Pulmonary artery endothelial cell (primary cell): Measurements from ENCODE around the gene PDLIM5. TPM values are rescaled to one million over a fixed set of nuclear protein-coding genes. Genes with fewer than 3 reads are reported as not detected.

Experiments
- DNase-seq: peaks from one replicate; pipeline ENCODE4 v3.0.0-alpha.2; 2011; ENCODE audit warnings: low read depth, low spot score
- total RNA-seq: library from RNA; depleted of rRNA; stranded (reverse); fragments of >200 nt; gene quantifications from 2 replicates; pipeline ENCODE4 v1.2.3, GENCODE V29; 2014

The PDLIM5 gene
- total RNA-seq, 1 donor from 2014 or later = 175 TPM

GRCh38 chr4:94428884-94429283 lies 22.9 kb upstream of the PDLIM5 start:
- DNase-seq = no peak

DNA sequence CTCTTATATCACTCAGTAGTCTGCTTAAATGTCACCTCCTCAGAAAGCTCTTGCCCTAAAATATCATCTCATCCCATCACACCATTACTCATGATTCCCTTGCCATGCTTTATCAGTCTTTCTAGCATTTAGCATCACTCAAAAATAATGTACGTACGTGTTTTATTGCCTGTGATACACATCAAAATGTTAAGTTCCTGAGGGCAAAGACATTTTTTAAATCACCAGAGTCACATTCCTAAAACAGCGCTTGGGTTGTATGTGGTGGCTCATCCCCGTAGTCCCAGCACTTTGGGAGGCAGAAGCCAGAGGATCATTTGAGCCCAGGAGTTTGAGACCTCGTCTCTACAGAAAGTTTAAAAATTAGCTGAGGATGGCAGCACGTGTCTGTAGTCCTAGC lies 21.3 kb upstream of the PDLIM5 start:
- DNase-seq = no peak

GRCh38 chr4:94431388-94431787 lies 20.4 kb upstream of the PDLIM5 start:
- no peak for DNase-seq

DNA sequence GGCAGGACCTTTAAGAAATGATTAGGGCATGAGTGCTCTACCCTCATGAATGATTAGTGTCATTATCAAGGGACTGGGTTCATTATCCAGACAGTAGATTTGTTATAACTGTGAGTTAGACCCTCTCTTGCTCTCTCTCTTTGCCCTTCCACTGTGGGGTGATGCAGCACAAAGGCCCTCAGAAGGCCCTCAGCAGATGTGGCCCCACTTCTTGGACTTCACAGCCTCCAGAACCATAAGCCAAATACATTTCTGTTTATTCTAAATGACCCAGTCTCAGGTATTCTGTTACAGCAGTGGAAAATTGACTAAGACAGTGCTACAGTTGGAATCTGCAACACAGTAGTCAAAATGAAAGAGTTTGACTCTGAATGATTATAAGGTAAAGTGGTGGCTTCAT lies 17.2 kb upstream of the PDLIM5 start:
- no peak for DNase-seq

DNA sequence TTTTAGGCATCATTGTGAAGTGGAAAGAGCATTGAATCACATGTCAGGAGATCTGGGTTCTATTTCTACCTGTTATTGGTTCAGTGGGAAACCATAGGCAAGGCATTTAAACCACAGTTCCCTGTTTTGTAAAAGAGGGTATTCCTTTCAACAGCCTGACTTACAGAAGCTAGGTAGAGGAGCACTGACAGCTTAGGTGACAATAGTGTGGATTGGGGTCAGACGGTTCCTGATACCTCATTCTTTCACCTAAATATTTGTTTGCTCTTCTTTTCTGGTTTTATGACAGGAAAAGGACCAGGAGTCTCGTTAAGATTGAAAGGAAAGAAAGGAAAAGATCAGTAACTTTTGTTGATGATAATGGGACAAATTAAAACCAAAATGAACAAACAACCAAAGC lies 15.9 kb upstream of the PDLIM5 start:
- no peak for DNase-seq

DNA sequence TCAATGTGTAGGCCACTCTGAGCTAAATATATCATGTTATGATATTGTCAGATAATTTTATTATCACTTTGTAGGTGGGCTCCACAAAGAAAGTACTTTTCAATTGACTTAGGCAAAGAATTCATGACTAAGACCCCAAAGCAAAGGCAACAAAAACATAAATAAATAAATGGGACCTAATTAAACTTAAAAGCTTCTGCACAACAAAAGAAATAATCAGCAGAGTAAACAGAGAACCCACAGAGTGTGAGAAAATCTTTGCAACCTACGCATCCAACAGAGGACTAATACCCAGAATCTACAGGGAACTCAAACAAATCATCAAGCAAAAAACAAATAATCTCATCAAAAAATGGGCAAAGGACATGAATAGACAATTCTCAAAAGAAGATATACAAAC lies 15.2 kb upstream of the PDLIM5 start:
- no peak for DNase-seq

DNA sequence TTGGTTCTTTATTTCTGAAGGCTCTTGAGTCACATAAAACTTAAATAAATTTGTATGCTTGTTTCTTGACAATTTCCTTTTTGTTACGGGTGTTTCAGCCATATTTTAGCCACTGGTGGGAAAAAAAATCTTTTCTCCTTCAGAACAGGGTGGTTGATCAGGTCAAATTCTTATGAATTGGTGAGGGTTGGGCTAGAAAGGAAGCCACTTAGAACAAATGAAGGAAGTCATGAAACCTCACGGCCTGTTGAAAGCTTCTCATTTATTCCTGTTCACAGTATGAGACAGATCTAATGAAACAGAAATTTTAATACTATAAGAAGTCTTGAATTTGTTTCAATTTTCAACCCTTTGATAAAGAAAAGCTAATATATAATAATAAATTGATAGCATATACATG lies 12.1 kb upstream of the PDLIM5 start:
- DNase-seq = no peak

GRCh38 chr4:94441838-94442237 lies 9.9 kb upstream of the PDLIM5 start:
- DNase-seq = no peak

- DNase-seq = no peak
Observed at GRCh38 chr4:94442251-94442650, 9.5 kb upstream of the PDLIM5 start.

DNA sequence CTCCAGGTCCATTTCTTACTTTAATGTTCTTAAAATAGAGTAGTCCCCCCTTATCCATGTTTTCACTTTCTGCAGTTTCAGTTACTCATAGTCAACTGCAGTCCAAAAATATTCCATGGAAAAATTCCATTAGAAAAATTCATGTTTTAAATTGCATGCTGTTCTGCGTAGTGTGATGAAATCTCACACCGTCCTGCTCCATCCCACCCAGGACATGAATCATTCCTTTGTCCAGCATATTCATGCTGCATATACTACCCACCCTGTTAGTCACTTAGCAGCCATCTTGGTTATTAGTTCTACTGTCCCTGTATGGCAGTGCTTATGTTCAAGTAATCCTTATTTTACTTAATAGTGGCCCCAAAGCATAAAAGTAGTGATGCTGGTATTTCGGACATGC lies 5.4 kb upstream of the PDLIM5 start:
- no peak for DNase-seq

DNA sequence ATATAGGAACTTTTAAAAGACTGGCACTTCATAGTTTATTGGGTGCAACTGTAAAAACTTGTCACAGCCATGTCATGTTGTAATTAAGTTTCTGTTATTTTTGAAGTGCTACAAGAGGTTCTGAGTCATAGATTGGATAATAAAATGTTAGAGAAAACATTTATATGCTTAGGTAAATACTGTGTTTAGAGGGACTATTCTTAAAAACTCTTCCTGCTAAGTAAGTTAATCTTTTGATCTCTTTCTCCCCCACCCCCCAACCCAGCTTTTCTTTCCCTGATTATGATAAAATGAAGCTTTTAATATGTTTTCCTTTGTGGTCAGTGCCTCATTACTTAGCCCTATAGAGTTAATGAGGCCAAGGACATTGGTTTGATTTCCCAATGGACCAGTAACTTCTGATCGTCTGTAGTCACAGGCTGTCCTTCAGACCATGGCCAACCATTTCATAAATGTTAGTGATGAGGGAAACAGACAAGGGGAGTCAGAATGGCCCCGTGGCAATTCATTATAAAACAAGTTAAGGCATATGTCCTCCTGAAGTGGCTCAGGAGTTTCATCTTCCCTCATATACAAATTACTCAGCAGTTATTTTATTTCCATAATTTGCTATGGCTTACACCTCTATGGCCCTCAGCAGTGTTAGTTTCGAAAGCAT lies 3.9 kb upstream of the PDLIM5 start:
- DNase-seq = no peak

DNA sequence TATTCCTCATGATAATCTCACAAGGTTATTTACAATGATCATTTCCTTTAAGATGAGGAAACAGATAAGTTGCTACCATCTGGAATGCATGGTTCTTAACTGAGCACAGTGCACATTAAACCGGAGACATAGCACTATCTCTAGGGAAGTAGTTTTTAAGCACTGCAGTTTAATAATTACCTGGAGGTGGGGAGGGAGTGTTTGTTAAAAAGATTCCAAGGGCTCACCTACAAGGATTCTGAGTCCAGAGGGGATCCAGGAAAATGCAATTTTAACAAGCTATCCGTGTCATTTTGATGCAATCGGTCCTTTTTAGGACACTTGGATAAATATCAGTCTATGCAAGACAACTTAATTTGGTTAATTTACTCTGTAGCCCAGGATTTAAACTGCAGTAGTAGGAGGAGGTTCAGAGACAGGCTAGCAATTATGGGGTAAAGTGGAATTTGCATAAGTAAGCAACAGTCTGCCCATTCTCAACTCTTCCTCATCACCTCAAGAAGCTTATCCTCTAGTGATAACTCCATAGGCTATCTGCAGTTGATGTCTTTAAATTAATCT lies 2.8 kb upstream of the PDLIM5 start:
- DNase-seq = no peak

DNA sequence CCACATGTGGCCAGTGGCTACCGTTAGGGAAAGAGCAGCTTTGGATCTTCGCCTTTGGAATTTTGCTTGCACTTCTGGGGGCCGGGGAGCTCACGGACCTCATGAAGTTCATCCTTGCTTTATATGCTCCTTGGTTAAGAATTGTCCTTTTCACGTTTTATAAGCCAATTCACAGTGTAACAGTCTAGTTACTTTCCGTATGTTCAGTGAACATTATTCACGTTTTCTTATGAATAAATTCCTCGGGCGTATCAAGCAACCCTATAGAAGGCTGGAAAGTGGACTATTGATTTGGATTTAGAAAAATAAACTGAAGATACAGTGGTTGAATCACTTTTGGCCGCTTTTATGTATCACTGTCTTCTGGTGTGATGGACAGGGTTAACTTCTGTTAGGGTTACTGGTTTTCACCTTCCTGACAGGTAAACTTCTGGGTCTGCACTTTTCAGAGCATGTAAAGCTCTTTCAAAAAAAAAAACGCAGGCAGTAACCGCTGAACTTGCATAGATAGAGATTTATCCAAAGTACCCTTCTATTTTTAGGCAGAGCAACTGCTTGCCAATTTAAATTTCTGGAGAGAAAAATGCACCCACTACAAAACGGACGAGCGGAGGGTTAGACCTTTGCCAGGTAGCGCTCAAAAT lies 569 bp upstream of the PDLIM5 start:
- no peak for DNase-seq

- DNase-seq = peak; percentile 60
Observed at GRCh38 chr4:94452476-94453371, 982 bp downstream of the PDLIM5 start.

- no peak for DNase-seq
Observed at GRCh38 chr4:94453391-94453963, 1.7 kb downstream of the PDLIM5 start.

GRCh38 chr4:94454405-94454804 lies 2.7 kb downstream of the PDLIM5 start:
- no peak for DNase-seq

GRCh38 chr4:94455081-94455480 lies 3.3 kb downstream of the PDLIM5 start:
- DNase-seq = no peak

GRCh38 chr4:94457692-94458106 lies 6.0 kb downstream of the PDLIM5 start:
- no peak for DNase-seq

- no peak for DNase-seq
Observed at GRCh38 chr4:94458682-94459081, 6.9 kb downstream of the PDLIM5 start.

DNA sequence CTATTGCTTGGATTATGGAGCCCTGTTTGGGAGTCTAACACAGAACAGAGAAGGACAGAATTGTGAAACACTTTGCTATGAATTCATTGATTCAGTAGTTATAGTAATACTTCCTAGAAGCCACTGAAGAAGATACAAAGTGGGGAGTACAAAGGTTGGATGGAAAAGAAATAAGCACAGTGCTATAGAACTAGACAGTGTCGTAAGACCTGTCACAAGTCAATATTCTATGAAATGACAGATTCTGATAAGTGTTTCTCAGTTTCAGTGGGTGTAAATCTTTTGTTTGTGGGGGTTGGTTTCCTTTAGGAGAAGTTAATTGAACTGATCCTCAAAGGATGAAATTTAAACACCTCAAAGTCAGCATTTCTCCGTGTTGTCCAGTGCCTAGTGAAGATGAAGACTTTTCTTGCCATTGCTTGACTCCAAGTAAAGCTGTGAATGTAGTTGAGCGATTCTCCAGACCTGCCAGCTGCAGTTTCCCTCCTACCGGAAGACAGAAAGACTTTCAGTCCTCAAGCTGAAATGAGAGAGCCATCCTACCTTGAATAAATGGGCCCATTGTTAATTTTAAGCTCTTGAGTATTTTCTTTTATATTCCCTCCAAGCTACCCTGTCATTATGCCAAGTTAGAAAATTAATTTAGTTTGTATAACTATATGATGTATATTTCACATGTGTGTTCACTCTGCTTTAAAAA lies 7.9 kb downstream of the PDLIM5 start:
- DNase-seq = no peak

DNA sequence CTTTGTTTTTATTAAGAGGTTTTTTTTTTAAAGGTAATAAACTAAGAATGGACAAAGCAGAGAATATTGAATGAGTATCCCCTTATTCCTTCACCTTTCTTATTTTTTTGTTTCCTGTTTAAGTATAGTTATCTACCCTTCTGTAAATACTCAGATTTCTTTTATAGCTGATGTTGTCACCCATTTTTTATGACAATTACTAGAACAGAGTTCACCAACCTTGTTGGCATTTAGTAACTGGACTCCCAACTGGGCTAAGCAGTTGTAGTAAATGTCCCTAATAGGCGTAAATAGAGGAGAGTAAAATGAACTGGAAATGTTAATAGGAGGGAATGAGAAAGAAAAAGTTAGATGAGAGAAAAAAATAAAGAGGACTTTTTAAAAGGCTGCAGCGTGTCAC lies 9.8 kb downstream of the PDLIM5 start:
- DNase-seq = no peak
